GM12878 (cell line): ENCODE results near the gene ZXDC. TPM values are rescaled to one million over a fixed set of nuclear protein-coding genes. Genes with fewer than 3 reads are reported as not detected.

Experiments
- ATAC-seq: fragments of 200-7000 bp; cut with Tn5 transposase; 3 replicates; pipeline ENCODE4 v1.9.1; 2020; ENCODE audit warnings: mild to moderate bottlenecking, moderate library complexity
- BruUV-seq: library from RNA; stranded (reverse); fragments of 400-500 nt; replicated peaks from 2 replicates; lab custom pipeline; 2021; lab: Mats Ljungman, UMichigan
- CTCF ChIA-PET: fragments of 300-600 bp; sonication (Branson Sonifier 250); formaldehyde crosslinking; extraction: SDS; loops from one replicate; lab custom pipeline; 2021; ENCODE audit warnings: inconsistent platforms; lab: Yijun Ruan, JAX
- POLR2A ChIA-PET: fragments of 350-600 bp; formaldehyde crosslinking; extraction: SDS; loops from one replicate; lab custom pipeline; 2021; ENCODE audit warnings: inconsistent platforms; lab: Charles Lee
- RAD21 ChIA-PET: fragments of 300-600 bp; sonication (Branson Sonifier 250); formaldehyde crosslinking; loops from one replicate; lab custom pipeline; 2023; ENCODE audit warnings: antibody characterized with exemption; ENCODE audit not compliant: unreplicated experiment; lab: Charles Lee
- SMC1A ChIA-PET: fragments of 300-600 bp; sonication (Branson Sonifier 250); formaldehyde crosslinking; loops from one replicate; lab custom pipeline; 2023; ENCODE audit not compliant: unreplicated experiment, uncharacterized antibody; lab: Charles Lee
- DNase-seq: peaks from one replicate; pipeline ENCODE4 v3.0.0-alpha.2; 2011; ENCODE audit warnings: low read depth, low spot score
- FAIRE-seq: peaks from 3 replicates; lab custom pipeline; 2011; peaks lifted over from hg19 to GRCh38; lab: Jason Lieb, UNC
- H2AFZ ChIP-seq: 2 replicates; pipeline ENCODE4 v1.6.0; 2011; ENCODE audit warnings: low read depth, low read length, control low read depth; ENCODE audit not compliant: control insufficient read depth
- H3K27ac ChIP-seq: 2 replicates; pipeline ENCODE4 v1.5.1; 2011; ENCODE audit warnings: control low read depth; ENCODE audit not compliant: control insufficient read depth, insufficient read depth
- H3K27me3 ChIP-seq, 2 experiments: replicated peaks in 1 of 2; 2 replicates each; pipeline versions ENCODE4 v1.6.0 to v1.6.1; 2011; ENCODE audit warnings: low read length in 1 of 2; ENCODE audit not compliant: control insufficient read depth in 2 of 2, insufficient read depth in 2 of 2
- H3K36me3 ChIP-seq, 2 experiments: 2 replicates each; pipeline ENCODE4 v1.5.1; 2011; ENCODE audit warnings: low read length in 1 of 2; ENCODE audit not compliant: control insufficient read depth in 2 of 2, insufficient read depth in 2 of 2
- H3K4me1 ChIP-seq: 2 replicates; pipeline ENCODE4 v1.6.1; 2011; ENCODE audit warnings: mild to moderate bottlenecking, low read length, moderate library complexity, mixed read lengths; ENCODE audit not compliant: control insufficient read depth, insufficient read depth
- H3K4me2 ChIP-seq: 2 replicates; pipeline ENCODE4 v1.6.0; 2011; ENCODE audit warnings: control low read depth; ENCODE audit not compliant: control insufficient read depth, insufficient read depth
- H3K4me3 ChIP-seq: fragments of 200-600 bp; sonication (generic); 2 replicates; pipeline ENCODE4 v1.5.1; 2016
- H3K79me2 ChIP-seq: 2 replicates; pipeline ENCODE4 v1.6.0; 2011; ENCODE audit warnings: low read length; ENCODE audit not compliant: control insufficient read depth, insufficient read depth
- H3K9ac ChIP-seq: 2 replicates; pipeline ENCODE4 v1.8.0; 2011; ENCODE audit warnings: low read length, control low read depth, mixed read lengths; ENCODE audit not compliant: control insufficient read depth, insufficient read depth
- H3K9me3 ChIP-seq: replicated peaks from 3 replicates; pipeline ENCODE4 v1.5.1; 2011; ENCODE audit warnings: mild to moderate bottlenecking, low read length; ENCODE audit not compliant: control insufficient read depth, insufficient read depth
- H4K20me1 ChIP-seq: 2 replicates; pipeline ENCODE4 v1.6.0; 2011; ENCODE audit not compliant: control insufficient read depth, insufficient read depth
- ASH2L ChIP-seq: fragments of 300-600, 200-600 bp; sonication (generic); IDR thresholded peaks from 2 replicates; pipeline ENCODE4 v1.6.1; 2017; ENCODE audit warnings: low read depth, mild to moderate bottlenecking, borderline replicate concordance
- CHD2 ChIP-seq: IDR thresholded peaks from 2 replicates; pipeline ENCODE4 v1.6.1; 2011; ENCODE audit warnings: low read depth, low read length, improper control_type of control experiment, borderline replicate concordance
- MYC ChIP-seq: IDR thresholded peaks from 2 replicates; pipeline ENCODE4 v1.6.1; 2011; ENCODE audit warnings: mild to moderate bottlenecking, low read length, moderate library complexity, inconsistent platforms; ENCODE audit not compliant: insufficient read depth, insufficient replicate concordance, insufficient read length, severe bottlenecking
- NFXL1 ChIP-seq: fragments of 450-650 bp; IDR thresholded peaks from 2 replicates; pipeline ENCODE4 v1.6.1; 2017; ENCODE audit warnings: antibody characterized with exemption, mild to moderate bottlenecking, borderline replicate concordance
- PML ChIP-seq: IDR thresholded peaks from 2 replicates; pipeline ENCODE4 v1.6.1; 2012; ENCODE audit warnings: low read length, inconsistent platforms
- POU2F2 ChIP-seq: IDR thresholded peaks from 3 replicates; pipeline ENCODE4 v1.6.1; 2011; ENCODE audit warnings: low read depth, mild to moderate bottlenecking, low read length, borderline replicate concordance
- RAD21 ChIP-seq: IDR thresholded peaks from 2 replicates; pipeline ENCODE4 v1.6.1; 2011; ENCODE audit warnings: mild to moderate bottlenecking, low read depth, low read length, moderate library complexity; ENCODE audit not compliant: insufficient read depth
- RUNX3 ChIP-seq: IDR thresholded peaks from 2 replicates; pipeline ENCODE4 v1.6.1; 2012; ENCODE audit warnings: low read length, inconsistent platforms
- SMAD5 ChIP-seq: IDR thresholded peaks from 2 replicates; pipeline ENCODE4 v1.6.1; 2016; ENCODE audit warnings: antibody characterized with exemption, low read depth
- TARDBP ChIP-seq: IDR thresholded peaks from 2 replicates; pipeline ENCODE4 v1.6.1; 2016; ENCODE audit warnings: borderline replicate concordance
- WGBS: methylation state at CpG from one replicate; pipeline ENCODE4 v1.1.6; 2016; ENCODE audit warnings: low lambda C conversion rate; ENCODE audit not compliant: insufficient replicate concordance, insufficient coverage; ENCODE audit errors: missing lambda C conversion rate; 5-methylcytosine and 5-hydroxymethylcytosine counted together
- in situ Hi-C: fragments of 300-500 bp; cut with MboI; formaldehyde crosslinking; loops from 9 replicates; pipeline ENCODE4 v1.14.3; 2018; ENCODE audit warnings: mixed read lengths
- intact Hi-C: fragments of 100-400 bp; cut with micrococcal nuclease; formaldehyde crosslinking; loops from one replicate; pipeline ENCODE4 v1.14.2; 2022; ENCODE audit not compliant: unreplicated experiment
- polyA plus RNA-seq, 11 experiments: library from polyadenylated mRNA; depleted of rRNA in 4 of 11; unstranded in 6 of 11; stranded (reverse) in 5 of 11; fragments of >200 nt; fragmentation: Nextera tagmentation in 4 of 11; fragmentation: Illumina TruSeq in 1 of 11; extraction: Ambion mirVana in 4 of 11; extraction: Trizol in 1 of 11; gene quantifications; 1 replicate in 1 of 11; 2 replicates in 10 of 11; pipeline versions ENCODE4 v1.2.1 to v1.2.3, GENCODE V29; 2011 to 2016; ENCODE audit warnings: inconsistent platforms in 2 of 11, missing spikeins in 2 of 11, low read depth in 1 of 11
- total RNA-seq, 4 experiments: library from RNA; depleted of rRNA in 3 of 4; stranded (reverse); fragments of >200 nt in 3 of 4; fragmentation: Illumina TruSeq in 1 of 4; extraction: Trizol in 1 of 4; gene quantifications; 2 replicates each; pipeline versions ENCODE4 v1.2.1 to v1.2.3, GENCODE V29; 2013 to 2021
- TF ChIP-seq, protein P1 (sequence below): fragments of 450-650 bp; IDR thresholded peaks from 2 replicates; pipeline ENCODE4 v1.6.1; 2017; ENCODE audit warnings: low read depth, mild to moderate bottlenecking, moderate library complexity
- TF ChIP-seq, protein P2 (sequence below): IDR thresholded peaks from 2 replicates; pipeline ENCODE4 v1.6.1; 2011; ENCODE audit warnings: mild to moderate bottlenecking, low read depth, low read length, moderate library complexity; ENCODE audit not compliant: insufficient replicate concordance
- TF ChIP-seq, protein P3 (sequence below): fragments of 450-650 bp; IDR thresholded peaks from 2 replicates; pipeline ENCODE4 v1.6.1; 2018; ENCODE audit warnings: mild to moderate bottlenecking, low read depth, moderate library complexity; ENCODE audit not compliant: partially characterized antibody
- TF ChIP-seq, protein P4 (sequence below): fragments of 450-650 bp; IDR thresholded peaks from 2 replicates; pipeline ENCODE4 v1.6.1; 2017; ENCODE audit warnings: antibody characterized with exemption, mild to moderate bottlenecking, moderate library complexity

The ZXDC gene
- total and polyA plus RNA-seq, 10 of the 15 experiments (the other 5 are each of a cell fraction or from before 2014, with no cell fraction given) = 0.72 to 15.3 (median 8.5) TPM

DNA sequence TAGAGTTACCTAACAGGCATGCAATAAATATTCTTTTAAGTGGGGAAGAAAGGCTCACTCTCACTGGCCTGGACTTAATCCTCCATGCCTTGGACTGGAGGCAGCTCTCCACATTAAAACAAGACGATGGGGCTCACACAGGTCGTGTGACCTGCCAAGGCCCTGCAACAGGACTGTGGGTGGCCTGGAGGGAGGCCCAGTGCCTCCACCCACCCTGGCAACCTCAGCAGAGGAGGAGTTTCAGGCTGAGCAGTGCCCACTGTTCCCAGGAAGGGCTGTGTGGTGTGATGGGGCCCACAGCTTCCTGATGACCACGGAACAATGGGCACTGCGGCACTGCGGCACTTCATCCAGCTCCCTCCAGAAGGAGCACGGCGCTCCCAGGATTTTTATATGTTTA, 36.3 kb upstream of the ZXDC start:
- RAD21 ChIA-PET = interaction anchor here (1.0 kb wide), 1 partner anchor 10 kb away, joined by 3 read pairs; no protein-coding TSS in a partner anchor
- H3K79me2 ChIP-seq = no peaks in the 10 kb centered on the region

More for the DNA sequence above, 36.3 kb upstream of the ZXDC start:
- Histone ChIP-seq H3K4me2 (no peak overlapping the region), H3K9ac (no peak overlapping the region), H4K20me1 (no peaks in the 10 kb centered on the region; the same call in 1 of the 2 replicates), H3K9me3 (no peaks in the 10 kb centered on the region), H3K4me1 (no peaks in the 10 kb centered on the region), H2AFZ (no peak overlapping the region)
- ATAC-seq (no peak), DNase-seq (no peak)
- in situ Hi-C loops = no loop called here
- POLR2A ChIA-PET = no interaction called here
- TF ChIP-seq, protein P1, sequence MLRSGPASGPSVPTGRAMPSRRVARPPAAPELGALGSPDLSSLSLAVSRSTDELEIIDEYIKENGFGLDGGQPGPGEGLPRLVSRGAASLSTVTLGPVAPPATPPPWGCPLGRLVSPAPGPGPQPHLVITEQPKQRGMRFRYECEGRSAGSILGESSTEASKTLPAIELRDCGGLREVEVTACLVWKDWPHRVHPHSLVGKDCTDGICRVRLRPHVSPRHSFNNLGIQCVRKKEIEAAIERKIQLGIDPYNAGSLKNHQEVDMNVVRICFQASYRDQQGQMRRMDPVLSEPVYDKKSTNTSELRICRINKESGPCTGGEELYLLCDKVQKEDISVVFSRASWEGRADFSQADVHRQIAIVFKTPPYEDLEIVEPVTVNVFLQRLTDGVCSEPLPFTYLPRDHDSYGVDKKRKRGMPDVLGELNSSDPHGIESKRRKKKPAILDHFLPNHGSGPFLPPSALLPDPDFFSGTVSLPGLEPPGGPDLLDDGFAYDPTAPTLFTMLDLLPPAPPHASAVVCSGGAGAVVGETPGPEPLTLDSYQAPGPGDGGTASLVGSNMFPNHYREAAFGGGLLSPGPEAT = no peak
- TF ChIP-seq RAD21 (no peak), NFXL1 (no peak), SMAD5 (no peak), MYC (no peak), PML (no peak), CHD2 (no peak), ASH2L (no peak), POU2F2 (no peak), TARDBP (no peak), RUNX3 (no peak)
- TF ChIP-seq, protein P2, sequence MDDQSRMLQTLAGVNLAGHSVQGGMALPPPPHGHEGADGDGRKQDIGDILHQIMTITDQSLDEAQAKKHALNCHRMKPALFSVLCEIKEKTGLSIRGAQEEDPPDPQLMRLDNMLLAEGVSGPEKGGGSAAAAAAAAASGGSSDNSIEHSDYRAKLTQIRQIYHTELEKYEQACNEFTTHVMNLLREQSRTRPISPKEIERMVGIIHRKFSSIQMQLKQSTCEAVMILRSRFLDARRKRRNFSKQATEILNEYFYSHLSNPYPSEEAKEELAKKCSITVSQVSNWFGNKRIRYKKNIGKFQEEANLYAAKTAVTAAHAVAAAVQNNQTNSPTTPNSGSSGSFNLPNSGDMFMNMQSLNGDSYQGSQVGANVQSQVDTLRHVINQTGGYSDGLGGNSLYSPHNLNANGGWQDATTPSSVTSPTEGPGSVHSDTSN = no peak
- TF ChIP-seq, protein P3, sequence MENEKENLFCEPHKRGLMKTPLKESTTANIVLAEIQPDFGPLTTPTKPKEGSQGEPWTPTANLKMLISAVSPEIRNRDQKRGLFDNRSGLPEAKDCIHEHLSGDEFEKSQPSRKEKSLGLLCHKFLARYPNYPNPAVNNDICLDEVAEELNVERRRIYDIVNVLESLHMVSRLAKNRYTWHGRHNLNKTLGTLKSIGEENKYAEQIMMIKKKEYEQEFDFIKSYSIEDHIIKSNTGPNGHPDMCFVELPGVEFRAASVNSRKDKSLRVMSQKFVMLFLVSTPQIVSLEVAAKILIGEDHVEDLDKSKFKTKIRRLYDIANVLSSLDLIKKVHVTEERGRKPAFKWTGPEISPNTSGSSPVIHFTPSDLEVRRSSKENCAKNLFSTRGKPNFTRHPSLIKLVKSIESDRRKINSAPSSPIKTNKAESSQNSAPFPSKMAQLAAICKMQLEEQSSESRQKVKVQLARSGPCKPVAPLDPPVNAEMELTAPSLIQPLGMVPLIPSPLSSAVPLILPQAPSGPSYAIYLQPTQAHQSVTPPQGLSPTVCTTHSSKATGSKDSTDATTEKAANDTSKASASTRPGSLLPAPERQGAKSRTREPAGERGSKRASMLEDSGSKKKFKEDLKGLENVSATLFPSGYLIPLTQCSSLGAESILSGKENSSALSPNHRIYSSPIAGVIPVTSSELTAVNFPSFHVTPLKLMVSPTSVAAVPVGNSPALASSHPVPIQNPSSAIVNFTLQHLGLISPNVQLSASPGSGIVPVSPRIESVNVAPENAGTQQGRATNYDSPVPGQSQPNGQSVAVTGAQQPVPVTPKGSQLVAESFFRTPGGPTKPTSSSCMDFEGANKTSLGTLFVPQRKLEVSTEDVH = no peak
- TF ChIP-seq, protein P4, sequence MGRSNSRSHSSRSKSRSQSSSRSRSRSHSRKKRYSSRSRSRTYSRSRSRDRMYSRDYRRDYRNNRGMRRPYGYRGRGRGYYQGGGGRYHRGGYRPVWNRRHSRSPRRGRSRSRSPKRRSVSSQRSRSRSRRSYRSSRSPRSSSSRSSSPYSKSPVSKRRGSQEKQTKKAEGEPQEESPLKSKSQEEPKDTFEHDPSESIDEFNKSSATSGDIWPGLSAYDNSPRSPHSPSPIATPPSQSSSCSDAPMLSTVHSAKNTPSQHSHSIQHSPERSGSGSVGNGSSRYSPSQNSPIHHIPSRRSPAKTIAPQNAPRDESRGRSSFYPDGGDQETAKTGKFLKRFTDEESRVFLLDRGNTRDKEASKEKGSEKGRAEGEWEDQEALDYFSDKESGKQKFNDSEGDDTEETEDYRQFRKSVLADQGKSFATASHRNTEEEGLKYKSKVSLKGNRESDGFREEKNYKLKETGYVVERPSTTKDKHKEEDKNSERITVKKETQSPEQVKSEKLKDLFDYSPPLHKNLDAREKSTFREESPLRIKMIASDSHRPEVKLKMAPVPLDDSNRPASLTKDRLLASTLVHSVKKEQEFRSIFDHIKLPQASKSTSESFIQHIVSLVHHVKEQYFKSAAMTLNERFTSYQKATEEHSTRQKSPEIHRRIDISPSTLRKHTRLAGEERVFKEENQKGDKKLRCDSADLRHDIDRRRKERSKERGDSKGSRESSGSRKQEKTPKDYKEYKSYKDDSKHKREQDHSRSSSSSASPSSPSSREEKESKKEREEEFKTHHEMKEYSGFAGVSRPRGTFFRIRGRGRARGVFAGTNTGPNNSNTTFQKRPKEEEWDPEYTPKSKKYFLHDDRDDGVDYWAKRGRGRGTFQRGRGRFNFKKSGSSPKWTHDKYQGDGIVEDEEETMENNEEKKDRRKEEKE = no peak
- TF ChIP-seq, all 136 proteins: peak for 0
- intact Hi-C loops = no loop called here
- SMC1A ChIA-PET = no interaction called here
- 54% methylated on average over 7 of the region's 7 CpGs for WGBS
- no TSS peak for BruUV-seq
- H3K36me3 ChIP-seq = no peaks in the 10 kb centered on the region
- no peak overlapping the region for H3K27ac ChIP-seq
- no peaks in the 10 kb centered on the region; a peak in 1 of 4 replicates for H3K27me3 ChIP-seq
- CTCF ChIA-PET = interaction anchor here (1.7 kb wide), 1 partner anchor 11 kb away, joined by 9 read pairs; no protein-coding TSS in a partner anchor
- no peak for FAIRE-seq
- no peak overlapping the region for H3K4me3 ChIP-seq
